Stimulated activated CD8-positive, alpha-beta memory T cell treated with anti-CD3 and anti-CD28 coated beads, Interleukin-4, amount 100 ng/mL, for 48 hours (primary cell): ENCODE measurements around the gene KAT6B.

Experiments used
- DNase-seq: peaks from one replicate; pipeline ENCODE4 v3.0.0-alpha.2; 2020

KAT6B gene

DNA sequence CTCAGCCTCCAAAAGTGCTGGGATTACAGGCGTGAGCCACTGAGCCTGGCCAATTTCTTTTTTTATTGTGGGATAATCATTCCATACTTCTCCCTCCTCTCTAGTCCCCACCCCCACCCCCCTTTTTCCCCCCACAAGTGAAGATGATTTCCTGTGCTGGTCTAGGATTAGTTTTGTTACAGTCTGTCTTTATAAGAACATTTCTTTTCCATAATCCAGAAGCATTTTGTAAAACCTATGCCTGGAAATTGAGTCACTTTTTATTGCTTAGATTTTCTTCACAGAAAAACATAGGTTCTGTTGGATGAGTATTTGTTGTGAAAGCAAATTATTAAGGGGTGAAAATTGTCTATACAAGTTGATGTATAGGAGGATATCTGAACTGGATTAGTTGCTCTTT is 98.9 kb downstream of the KAT6B start:
- DNase-seq: no peak

DNA sequence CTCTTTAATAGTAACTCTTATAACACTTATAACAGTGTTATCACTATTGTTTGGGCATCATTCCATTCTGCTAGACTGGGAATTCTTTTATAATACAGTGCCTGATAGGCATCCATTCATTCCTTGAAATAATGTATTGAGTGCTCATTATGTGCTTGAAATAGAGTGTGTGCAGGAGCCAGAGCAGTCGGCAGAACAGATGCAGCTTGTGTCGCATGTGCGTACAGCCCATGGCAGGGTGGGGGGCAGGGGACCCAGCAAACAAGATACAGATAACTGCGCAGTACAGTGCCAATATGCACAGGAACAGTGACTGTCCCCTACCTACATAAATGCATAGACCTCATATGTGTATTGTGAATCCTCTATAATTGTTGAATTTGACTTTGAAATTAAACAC is 99.3 kb downstream of the KAT6B start:
- no peak for DNase-seq

- DNase-seq: no peak
Observed at GRCh38 chr10:74926791-74927585, 100.6 kb downstream of the KAT6B start.

DNA sequence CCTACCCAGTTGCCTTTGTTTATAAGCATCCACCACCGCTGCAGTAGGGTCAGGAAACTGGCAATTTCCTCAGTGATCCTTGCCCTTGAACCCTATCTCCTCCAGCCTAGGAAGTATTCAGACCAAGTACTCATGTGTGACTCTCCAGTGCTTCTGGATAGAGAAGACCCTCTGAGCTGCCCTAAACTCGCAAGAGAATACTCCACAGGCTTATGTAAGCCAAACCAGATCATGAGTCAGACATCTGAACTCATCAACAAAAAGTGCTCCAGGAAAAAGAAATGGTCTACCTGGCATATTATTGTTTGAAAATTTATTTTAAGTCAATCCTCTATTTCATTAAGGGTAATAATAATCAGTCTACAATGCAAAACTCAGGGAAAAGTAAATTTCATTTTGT is 101.3 kb downstream of the KAT6B start:
- DNase-seq: no peak

GRCh38 chr10:74928742-74929191 is 102.4 kb downstream of the KAT6B start:
- no peak for DNase-seq

DNA sequence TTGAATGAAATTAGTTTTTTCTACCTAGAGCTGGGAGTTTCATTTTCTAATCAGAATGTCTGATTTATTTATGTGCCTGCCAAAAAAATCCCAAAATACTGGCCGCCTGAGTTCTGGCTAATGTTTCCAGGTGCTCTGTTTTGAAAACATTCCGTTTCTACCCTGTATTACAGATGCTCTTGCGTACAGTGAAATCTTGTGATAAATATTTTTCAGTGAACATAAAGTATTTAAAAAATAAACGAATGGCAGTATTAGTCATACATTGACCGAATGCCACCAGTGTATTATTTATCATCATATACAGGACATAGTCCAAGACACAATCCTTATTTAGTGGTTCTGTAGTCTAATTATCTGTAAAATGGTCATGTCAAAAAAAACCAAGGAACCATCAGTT is 102.8 kb downstream of the KAT6B start:
- DNase-seq: no peak

DNA sequence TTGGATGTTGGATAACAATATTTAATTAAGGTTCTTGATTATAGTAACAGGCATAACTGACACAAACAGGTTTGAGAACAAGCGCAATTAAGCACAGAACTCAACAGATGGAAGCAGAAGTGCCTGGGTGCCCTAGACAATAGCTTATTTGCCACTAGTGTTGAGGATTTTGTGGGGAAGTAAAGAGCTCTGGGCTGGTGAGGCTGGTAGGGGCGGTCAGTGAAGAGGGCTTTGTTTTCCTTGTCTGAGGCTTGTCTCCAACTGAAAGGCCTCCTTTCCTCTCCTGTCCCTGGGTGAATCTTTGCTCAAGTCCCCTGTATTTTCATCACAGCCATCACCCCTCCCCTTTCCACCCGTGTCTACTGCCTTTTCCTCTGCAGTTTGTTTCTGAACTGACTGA is 104.6 kb downstream of the KAT6B start:
- DNase-seq: no peak

- no peak for DNase-seq
Observed at GRCh38 chr10:74932648-74933047, 106.2 kb downstream of the KAT6B start.

DNA sequence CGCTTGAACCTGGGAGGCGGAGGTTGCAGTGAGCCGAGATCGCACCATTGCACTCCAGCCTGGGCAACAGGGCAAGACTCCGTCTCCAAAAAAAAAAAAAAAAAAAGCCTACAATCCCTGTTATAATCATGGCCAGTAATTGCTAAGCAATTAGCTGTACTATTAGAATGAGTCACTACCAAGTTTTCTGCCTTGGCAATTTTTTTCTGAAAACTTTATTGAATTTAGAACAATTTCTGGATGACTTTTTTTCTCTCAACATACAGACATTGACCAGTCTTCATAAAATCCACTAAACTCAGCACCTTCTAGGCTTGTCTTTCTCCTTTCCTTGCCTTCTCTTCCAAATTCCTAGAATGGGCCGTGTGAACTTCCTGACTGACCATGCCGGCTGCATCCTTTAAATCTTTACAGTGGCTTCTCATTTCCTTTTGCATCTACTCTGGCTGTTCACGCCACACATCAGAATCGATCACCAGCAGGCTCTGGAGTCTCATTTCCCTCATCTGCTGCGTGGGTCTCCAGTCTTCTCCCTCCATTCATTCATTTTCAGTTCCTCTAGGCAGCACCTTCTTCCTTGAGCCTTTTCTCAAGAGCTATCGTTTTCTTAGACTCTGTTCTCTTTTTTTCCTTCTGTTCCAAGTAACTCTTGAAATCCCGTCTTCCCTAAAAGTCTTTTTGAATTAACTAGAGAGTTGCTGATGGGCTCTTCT is 107.9 kb downstream of the KAT6B start:
- no peak for DNase-seq

DNA sequence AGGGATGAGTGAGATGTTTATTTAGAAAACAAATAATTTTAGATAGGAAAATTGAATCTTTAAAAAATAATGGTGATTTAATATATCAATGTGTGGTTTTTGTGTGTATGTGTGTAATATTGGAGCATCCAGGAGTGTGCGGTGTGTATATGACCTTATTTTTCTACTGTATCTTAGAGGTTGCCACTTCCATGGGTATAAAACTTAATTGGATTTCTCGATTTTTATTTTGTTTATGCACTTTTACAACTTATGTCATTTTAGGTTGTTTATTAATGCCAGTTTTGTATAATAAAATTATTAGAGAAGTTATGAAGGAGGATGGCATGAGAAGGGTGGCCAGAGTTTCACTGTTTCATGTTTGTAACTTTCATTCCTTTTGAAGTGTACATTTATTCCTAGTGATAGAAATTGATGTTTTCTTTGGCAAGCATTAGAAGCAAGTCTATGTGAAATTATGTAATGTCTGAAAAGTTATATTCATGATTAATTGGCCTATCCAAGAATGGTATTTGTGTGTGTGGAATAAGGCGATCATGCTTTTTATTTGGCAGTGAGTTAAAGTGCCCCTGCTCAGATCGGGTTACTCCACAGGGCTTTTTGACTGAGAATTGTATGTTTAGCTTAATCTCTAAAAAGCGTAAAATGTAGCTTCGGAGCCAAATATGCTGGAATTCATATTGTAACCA is 110.3 kb downstream of the KAT6B start:
- DNase-seq: no peak

DNA sequence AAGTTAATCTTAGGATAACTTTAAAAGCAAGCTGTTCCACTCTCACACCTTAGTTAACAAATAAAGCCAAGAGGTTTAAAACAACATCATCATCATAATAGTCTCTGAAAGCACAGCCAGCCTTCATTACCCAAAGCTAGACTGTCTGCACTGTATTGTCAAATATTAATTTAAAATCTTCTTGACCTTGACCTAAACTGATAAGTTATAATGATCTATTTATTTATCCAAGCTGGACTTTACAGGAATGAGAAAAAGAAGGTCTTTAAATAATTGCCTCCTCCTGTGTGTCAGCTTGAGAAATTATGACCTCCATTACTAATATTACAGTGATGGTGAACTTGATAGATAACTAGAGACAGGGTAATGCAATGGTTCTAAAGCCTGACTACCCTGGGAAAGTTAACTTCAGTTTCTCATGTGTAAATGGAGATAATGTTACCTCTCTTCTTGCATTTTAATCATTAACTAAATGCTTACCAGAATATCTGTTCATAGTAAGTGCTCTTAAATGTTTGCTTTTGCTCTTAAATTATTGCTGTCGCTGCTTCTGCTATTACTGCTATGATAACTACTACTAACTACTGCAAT is 111.0 kb downstream of the KAT6B start:
- DNase-seq: no peak

DNA sequence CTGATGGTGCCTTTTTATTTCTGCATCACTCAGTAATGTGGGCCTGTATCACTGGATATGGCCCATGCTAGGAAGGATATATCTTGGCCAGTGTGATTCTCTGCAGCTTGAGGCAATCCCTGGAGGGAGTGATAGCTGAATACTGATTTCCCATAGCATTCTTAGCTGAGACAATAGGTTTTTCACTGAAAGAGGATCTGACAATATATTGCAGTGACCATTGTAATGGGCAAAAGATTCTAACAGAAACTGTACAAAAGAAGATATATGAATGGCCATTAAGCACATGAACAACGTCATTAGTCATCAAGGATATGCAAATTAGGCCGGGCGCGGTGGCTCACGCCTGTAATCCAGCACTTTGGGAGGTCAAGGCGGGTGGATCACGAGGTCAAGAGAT is 117.8 kb downstream of the KAT6B start:
- no peak for DNase-seq

DNA sequence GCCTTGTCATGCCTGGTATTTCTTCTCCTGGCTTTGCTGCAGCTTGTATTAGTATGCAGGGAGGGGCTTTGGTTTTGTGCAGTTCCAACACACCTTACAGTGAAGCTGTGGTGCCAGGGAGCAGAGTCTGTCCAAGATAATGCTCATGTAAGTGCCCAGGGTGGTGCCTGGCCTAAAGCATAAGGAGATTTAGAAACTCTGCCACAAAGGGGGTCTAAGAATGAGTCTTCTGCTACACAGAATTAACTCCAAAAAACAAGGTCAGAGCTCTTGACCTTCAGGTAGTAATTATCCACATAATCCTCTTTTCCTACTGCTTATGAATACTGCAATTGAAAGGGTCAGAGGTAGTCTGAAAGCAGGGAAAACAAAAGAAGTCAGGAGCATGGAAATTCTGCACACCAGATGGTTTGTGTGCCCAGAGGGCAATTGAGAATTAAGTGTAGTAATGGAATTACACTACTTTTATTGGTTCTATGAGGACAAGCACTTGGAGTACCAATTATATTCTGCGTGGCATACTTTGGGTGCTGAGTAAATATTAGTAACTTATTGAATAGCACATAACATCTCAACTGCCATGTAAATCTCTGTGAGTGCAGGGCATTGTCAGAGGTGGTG is 121.5 kb downstream of the KAT6B start:
- DNase-seq: no peak

DNA sequence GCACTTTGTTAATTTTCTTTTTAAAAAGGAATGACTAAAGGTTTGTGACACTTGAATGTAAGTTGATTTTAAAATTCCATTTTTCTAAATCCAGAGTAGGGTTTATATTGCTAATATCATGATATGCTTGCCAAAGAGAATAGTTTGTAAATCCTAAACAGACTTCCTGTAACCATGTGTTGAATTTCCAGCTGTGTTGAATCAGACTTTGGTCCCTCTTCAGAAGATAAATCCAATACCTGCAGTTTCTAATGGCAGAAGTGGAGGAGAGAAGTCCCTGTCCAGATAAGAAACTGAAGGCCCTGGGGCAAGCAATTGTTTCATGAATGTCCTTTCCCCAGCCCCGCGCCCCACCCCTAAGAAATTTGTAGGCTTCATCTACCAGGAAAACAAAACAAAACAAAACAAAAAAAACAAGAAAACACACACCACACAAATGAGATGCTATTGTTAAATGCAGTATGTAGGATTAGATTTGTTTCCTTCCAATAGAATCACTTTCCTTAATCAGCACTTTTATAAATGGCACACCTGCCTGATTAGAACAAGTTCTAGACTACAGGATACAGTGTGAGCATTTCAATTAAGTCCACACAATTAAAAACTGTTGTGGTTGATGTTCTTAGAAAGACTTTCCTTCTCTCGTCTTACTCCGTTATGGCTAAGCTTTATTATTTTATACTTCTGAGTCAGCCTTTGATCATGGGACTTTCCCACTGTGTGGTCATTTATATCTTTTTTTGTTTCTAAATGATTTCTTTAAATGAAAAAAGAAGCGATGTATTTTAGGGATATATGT is 122.8 kb downstream of the KAT6B start:
- no peak for DNase-seq

DNA sequence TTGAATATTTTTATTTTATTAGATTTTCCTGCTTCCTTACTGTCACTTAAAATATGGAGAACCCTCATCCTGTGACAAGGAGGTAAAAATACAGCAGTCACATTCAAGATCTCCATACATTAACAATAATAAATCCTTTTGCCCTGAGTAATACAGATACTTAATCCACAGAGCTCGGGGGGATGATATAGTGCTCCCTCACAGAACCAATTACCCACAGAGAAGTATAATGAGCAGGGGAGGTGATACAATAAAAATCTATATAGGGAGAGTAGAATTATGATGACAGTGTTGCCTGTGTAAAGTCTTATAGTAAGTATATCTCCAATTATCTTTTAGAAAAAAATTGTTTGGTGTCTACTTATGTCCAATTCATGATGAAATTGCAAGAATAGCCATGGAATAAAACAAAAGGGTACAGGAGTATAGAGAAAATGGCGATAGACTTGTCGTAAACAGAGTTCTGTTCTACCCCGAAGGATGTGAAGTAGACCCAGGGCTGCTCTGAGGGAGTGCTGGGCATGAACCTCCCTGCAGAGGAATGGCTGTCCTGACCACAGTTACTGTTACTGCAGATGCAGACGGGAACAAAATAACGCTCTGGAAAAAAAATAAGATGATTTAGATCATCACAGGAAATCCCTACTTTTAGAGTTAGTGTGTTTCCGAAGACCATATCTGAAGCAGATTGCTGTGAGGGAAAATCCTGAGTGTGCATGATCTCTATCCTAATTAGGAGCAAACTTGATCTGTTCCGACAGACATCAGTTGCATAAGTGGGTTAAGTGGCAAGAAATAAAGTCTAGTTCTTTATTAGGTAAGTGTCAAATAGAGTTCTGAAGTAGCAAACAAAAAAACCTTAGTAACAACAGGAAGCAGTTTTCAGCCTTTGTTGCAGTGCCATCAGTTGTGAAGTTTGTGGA is 123.7 kb downstream of the KAT6B start:
- no peak for DNase-seq

- DNase-seq: no peak
Observed at GRCh38 chr10:74953214-74953613, 126.8 kb downstream of the KAT6B start.

- no peak for DNase-seq
Observed at GRCh38 chr10:74955796-74956195, 129.4 kb downstream of the KAT6B start.

DNA sequence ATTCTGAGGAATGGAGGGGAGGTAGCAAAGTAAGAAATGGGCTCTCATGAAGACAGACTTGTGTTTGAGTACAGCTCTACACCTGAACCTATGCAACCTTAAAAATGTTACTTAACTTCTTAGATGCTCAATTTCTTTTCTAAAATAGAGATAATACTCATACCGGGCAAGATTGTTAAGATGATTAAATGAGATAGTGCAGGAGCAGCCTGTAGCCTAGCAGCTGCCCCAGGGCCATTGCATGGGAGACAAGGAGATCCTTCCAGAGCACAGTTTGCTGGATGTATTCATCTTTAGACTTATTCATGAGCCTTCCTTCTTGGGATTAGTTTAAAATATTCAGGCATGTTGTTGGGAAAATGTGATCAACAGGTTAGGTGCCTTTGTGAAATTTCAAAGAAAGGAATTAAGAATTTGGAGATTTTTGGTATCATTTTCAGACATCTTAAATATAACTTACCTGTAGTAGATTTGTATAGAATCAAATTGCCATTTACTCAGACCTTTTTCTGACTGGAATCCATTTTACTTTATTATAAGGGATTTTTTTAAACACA is 130.2 kb downstream of the KAT6B start:
- DNase-seq: no peak

- DNase-seq: no peak
Observed at GRCh38 chr10:74957285-74957961, 131.0 kb downstream of the KAT6B start.

GRCh38 chr10:74958316-74958715 is 131.9 kb downstream of the KAT6B start:
- DNase-seq: no peak
